Measurements from ENCODE around the gene CDK5. TPM values are rescaled to one million over a fixed set of nuclear protein-coding genes. Genes with fewer than 3 reads are reported as not detected.
A peak's percentile ranks its signal among the peaks of the same experiment; 100 is the strongest.

Gene CDK5
- total RNA-seq, 1 donor from 2014 or later, result 17.5 TPM

DNA sequence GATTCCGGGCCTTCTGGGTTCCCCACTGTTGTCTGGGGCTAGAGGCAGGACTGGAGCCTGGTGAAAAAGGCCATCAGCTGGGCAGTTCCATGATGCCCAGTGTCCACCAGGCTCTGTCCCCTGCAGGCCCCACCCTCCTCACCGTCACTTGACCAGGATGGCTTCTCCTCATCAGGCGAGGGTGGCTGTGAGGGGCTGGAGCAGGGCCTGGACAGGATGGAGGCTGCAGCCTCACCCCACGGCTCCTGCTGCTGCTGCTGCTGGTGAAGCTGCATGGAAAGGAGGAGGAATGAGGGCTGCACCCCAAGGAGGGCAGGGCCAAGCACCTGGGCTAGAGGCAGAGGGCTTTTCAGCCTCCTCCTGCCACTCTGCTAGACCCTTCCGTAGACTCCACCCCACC, 41.7 kb downstream of the CDK5 start:
- H3K4me3 Mint-ChIP-seq, result no peak overlapping the region
- H3K36me3 Mint-ChIP-seq, result peaks cover 6% of the 10 kb centered on the region
- no peak for DNase-seq (ENCODE audit: low spot score in 2 of 2, unreplicated experiment in 2 of 2)
- H3K27me3 Mint-ChIP-seq (ENCODE audit: low read depth), result peaks cover 60% of the 10 kb centered on the region
- H3K27ac Mint-ChIP-seq, result no peak overlapping the region
- H3K4me1 Mint-ChIP-seq, result peaks cover 39% of the 10 kb centered on the region
- no peaks in the 10 kb centered on the region for H3K9me3 Mint-ChIP-seq
- TF ChIP-seq, protein P1, sequence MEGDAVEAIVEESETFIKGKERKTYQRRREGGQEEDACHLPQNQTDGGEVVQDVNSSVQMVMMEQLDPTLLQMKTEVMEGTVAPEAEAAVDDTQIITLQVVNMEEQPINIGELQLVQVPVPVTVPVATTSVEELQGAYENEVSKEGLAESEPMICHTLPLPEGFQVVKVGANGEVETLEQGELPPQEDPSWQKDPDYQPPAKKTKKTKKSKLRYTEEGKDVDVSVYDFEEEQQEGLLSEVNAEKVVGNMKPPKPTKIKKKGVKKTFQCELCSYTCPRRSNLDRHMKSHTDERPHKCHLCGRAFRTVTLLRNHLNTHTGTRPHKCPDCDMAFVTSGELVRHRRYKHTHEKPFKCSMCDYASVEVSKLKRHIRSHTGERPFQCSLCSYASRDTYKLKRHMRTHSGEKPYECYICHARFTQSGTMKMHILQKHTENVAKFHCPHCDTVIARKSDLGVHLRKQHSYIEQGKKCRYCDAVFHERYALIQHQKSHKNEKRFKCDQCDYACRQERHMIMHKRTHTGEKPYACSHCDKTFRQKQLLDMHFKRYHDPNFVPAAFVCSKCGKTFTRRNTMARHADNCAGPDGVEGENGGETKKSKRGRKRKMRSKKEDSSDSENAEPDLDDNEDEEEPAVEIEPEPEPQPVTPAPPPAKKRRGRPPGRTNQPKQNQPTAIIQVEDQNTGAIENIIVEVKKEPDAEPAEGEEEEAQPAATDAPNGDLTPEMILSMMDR (IDR thresholded peaks at IDR 0.05; ENCODE audit: unreplicated experiment), result no peak

DNA sequence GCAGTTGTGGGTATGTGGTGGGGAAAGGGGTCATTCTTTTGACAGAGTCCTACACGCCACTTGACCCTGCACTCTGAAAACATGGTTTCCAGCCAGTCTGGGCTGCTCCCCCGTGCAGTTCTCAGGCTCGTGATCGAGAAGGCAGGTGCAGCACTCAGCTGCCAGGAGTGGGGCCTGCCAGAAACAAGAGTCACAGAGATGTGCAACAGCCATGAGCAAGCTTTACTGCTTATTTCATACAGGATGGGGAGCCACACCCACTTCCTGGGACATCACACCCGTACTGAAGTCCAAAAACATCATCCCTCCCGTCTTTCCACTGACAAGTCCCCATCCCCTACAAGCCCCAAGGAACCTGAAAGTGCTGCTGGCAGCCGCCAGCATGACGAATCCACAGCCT, 42.7 kb downstream of the CDK5 start:
- no peaks in the 10 kb centered on the region for H3K9me3 Mint-ChIP-seq
- TF ChIP-seq, protein P1 (IDR thresholded peaks at IDR 0.05; ENCODE audit: unreplicated experiment), result no peak
- peaks cover 6% of the 10 kb centered on the region for H3K36me3 Mint-ChIP-seq
- no peak overlapping the region for H3K4me3 Mint-ChIP-seq
- DNase-seq (ENCODE audit: low spot score in 2 of 2, unreplicated experiment in 2 of 2), result no peak
- H3K4me1 Mint-ChIP-seq, result peaks cover 39% of the 10 kb centered on the region
- H3K27me3 Mint-ChIP-seq (ENCODE audit: low read depth), result peaks cover 52% of the 10 kb centered on the region
- H3K27ac Mint-ChIP-seq, result no peak overlapping the region

DNA sequence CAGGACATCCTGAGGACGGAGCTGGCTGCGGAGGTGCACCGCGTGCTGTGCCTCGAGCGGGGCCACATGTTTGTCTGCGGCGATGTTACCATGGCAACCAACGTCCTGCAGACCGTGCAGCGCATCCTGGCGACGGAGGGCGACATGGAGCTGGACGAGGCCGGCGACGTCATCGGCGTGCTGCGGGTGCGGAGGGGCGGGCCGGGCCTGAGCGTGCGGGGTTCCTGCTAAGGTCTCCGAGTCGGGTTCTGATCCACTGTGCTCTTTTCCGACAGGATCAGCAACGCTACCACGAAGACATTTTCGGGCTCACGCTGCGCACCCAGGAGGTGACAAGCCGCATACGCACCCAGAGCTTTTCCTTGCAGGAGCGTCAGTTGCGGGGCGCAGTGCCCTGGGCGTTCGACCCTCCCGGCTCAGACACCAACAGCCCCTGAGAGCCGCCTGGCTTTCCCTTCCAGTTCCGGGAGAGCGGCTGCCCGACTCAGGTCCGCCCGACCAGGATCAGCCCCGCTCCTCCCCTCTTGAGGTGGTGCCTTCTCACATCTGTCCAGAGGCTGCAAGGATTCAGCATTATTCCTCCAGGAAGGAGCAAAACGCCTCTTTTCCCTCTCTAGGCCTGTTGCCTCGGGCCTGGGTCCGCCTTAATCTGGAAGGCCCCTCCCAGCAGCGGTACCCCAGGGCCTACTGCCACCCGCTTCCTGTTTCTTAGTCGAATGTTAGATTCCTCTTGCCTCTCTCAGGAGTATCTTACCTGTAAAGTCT, 43.8 kb downstream of the CDK5 start:
- TF ChIP-seq, protein P1 (IDR thresholded peaks at IDR 0.05; ENCODE audit: unreplicated experiment), result no peak

GRCh38 chr7:151013356-151013732, 44.4 kb downstream of the CDK5 start:
- DNase-seq (ENCODE audit: low spot score in 2 of 2, unreplicated experiment in 2 of 2), result no peak
- Mint-ChIP-seq H3K4me3 (peak overlapping the region; percentile 24), H3K4me1 (peaks cover 30% of the 10 kb centered on the region), H3K36me3 (peaks cover 6% of the 10 kb centered on the region), H3K9me3 (no peaks in the 10 kb centered on the region), H3K27me3 (ENCODE audit: low read depth) (peaks cover 41% of the 10 kb centered on the region), H3K27ac (no peak overlapping the region)
- TF ChIP-seq, protein P1 (IDR thresholded peaks at IDR 0.05; ENCODE audit: unreplicated experiment), result no peak

More for the DNA sequence above, 43.8 kb downstream of the CDK5 start:
- DNase-seq (ENCODE audit: low spot score in 2 of 2, unreplicated experiment in 2 of 2), result peak in 1 of 2 experiments; percentile 66
- Mint-ChIP-seq H3K4me3 (peak overlapping the region; percentile 43), H3K9me3 (no peaks in the 10 kb centered on the region), H3K27ac (no peak overlapping the region), H3K36me3 (peaks cover 6% of the 10 kb centered on the region), H3K27me3 (ENCODE audit: low read depth) (peaks cover 45% of the 10 kb centered on the region), H3K4me1 (peaks cover 32% of the 10 kb centered on the region)

DNA sequence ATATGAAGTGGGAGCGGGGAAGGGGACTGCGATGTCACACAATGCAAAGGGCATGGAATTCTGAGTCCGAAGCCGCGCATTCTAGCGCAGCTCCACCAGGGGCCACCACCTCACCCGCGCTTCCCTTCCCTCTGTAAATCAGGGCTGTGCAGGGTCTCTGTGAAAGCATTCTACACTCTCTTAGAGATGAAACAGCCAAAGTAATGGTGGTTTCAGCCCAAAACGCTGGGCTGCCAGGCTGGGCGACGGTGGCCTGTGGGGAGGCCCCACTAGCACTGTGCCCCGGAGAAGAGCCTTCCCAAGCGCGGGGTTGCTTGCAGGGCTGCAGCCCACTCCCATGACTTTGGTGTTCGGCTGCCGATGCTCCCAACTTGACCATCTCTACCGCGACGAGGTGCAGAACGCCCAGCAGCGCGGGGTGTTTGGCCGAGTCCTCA, 44.8 kb downstream of the CDK5 start:
- no peak overlapping the region for H3K27ac Mint-ChIP-seq
- no peak for DNase-seq (ENCODE audit: low spot score in 2 of 2, unreplicated experiment in 2 of 2)
- H3K9me3 Mint-ChIP-seq, result no peaks in the 10 kb centered on the region
- TF ChIP-seq, protein P1 (IDR thresholded peaks at IDR 0.05; ENCODE audit: unreplicated experiment), result peak; percentile 19
- H3K36me3 Mint-ChIP-seq, result peaks cover 6% of the 10 kb centered on the region
- peaks cover 30% of the 10 kb centered on the region for H3K4me1 Mint-ChIP-seq
- peaks cover 37% of the 10 kb centered on the region for H3K27me3 Mint-ChIP-seq (ENCODE audit: low read depth)
- H3K4me3 Mint-ChIP-seq, result peak overlapping the region; percentile 24

Measured in mesothelial cell of epicardium (in vitro differentiated cells).